Lower leg skin (tissue), 4 donors: ENCODE data around the gene FOLR3. TPM values are rescaled to one million over a fixed set of nuclear protein-coding genes. Genes with fewer than 3 reads are reported as not detected.
A peak's percentile ranks its signal among the peaks of the same experiment; 100 is the strongest.

ENCODE experiments used
- DNase-seq, 2 donors: peaks; one replicate each; pipeline ENCODE4 v3.0.0-alpha.2; 2019; ENCODE audit warnings: low spot score in 2 of 2
- H3K4me3 ChIP-seq: fragments of 200-600 bp; sonication (generic); 2 replicates; pipeline ENCODE4 v1.5.1; 2017; ENCODE audit warnings: mild to moderate bottlenecking, low read depth; ENCODE audit not compliant: poor library complexity, severe bottlenecking
- POLR2A ChIP-seq, 2 donors: fragments of 450-650 bp; IDR thresholded peaks; one replicate each; pipeline ENCODE4 v1.6.1; 2016 to 2017; ENCODE audit warnings: antibody characterized with exemption in 2 of 2, mild to moderate bottlenecking in 1 of 2, moderate library complexity in 1 of 2
- WGBS, 2 donors: methylation state at CpG; one replicate each; pipeline ENCODE4 v1.1.5; 2018; 5-methylcytosine and 5-hydroxymethylcytosine counted together
- intact Hi-C: fragments of 100-400 bp; cut with DNase I; formaldehyde crosslinking; loops from one replicate; pipeline ENCODE4 v1.15.0; 2023; ENCODE audit warnings: low total_unique reads
- total RNA-seq, 4 donors: library from RNA; depleted of rRNA; stranded (reverse); fragments of >200 nt; gene quantifications; one replicate each; pipeline ENCODE4 v1.1.0, GENCODE V29; 2016
- TF ChIP-seq, protein P1 (sequence below), 3 donors: fragments of 450-650 bp; IDR thresholded peaks; one replicate each; pipeline ENCODE4 v1.5.1; 2016; ENCODE audit warnings: antibody characterized with exemption in 3 of 3, mild to moderate bottlenecking in 3 of 3, moderate library complexity in 2 of 3

FOLR3 gene
- total RNA-seq, 4 donors from 2014 or later = 0.49 to 0.52 TPM; not detected in 2

DNA sequence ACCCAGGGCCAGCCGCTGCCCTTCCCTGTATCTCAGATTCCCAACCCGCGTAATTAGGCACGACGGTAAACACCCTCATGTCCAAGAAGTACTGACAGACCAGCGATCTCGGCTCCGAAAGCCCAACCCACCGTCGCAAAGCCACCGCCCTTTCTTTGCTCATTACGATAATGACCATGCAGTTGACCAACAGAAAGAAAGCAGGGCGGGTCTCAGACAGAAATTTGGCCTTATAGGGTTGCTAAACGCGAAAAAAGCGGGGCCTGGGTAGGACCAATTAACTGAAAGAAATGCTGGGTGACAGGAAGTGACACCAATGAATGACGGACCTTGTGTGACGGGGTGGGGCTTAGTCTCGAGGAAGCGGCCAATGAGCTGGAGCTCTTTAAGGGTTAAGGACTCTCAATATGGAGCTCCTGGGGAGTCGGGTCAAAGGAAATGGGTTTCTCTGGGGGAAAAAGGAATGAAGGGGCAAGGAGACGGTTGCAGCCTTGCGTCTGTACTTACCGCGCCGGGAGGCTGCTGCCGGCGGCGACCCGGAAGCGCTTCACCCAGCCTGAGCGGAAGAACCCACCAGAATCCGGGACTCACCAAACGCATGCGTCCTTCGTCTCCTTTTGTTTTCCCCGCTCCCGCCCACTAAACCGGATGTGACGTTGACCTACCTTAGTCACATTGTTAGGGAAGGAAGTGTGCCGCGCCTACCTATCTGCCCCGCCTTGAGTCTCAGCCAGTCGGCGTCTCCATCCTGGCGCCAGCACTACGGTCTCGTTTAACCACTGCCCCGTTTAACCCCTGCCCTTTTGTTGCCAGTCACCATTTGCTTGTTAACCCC lies 23.2 kb upstream of the FOLR3 start, which contains the start of gene ANAPC15:
ANAPC15 (minus strand) TSS at position 553 of the 835 bp plus-strand sequence. CDS start 1,419 bp downstream, outside the sequence.
- WGBS, 2 donors = 0% methylated on average over 49 of the region's 49 CpGs
- intact Hi-C loops = no loop called here
- DNase-seq = peak; percentile 100
- no peak within 1 kb of the TSS for H3K4me3 ChIP-seq
- TF ChIP-seq POLR2A (IDR thresholded peaks at IDR 0.05) = peak in 1 of 2 donors; percentile 85
- TF ChIP-seq, protein P1, sequence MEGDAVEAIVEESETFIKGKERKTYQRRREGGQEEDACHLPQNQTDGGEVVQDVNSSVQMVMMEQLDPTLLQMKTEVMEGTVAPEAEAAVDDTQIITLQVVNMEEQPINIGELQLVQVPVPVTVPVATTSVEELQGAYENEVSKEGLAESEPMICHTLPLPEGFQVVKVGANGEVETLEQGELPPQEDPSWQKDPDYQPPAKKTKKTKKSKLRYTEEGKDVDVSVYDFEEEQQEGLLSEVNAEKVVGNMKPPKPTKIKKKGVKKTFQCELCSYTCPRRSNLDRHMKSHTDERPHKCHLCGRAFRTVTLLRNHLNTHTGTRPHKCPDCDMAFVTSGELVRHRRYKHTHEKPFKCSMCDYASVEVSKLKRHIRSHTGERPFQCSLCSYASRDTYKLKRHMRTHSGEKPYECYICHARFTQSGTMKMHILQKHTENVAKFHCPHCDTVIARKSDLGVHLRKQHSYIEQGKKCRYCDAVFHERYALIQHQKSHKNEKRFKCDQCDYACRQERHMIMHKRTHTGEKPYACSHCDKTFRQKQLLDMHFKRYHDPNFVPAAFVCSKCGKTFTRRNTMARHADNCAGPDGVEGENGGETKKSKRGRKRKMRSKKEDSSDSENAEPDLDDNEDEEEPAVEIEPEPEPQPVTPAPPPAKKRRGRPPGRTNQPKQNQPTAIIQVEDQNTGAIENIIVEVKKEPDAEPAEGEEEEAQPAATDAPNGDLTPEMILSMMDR (IDR thresholded peaks at IDR 0.05) = no peak

DNA sequence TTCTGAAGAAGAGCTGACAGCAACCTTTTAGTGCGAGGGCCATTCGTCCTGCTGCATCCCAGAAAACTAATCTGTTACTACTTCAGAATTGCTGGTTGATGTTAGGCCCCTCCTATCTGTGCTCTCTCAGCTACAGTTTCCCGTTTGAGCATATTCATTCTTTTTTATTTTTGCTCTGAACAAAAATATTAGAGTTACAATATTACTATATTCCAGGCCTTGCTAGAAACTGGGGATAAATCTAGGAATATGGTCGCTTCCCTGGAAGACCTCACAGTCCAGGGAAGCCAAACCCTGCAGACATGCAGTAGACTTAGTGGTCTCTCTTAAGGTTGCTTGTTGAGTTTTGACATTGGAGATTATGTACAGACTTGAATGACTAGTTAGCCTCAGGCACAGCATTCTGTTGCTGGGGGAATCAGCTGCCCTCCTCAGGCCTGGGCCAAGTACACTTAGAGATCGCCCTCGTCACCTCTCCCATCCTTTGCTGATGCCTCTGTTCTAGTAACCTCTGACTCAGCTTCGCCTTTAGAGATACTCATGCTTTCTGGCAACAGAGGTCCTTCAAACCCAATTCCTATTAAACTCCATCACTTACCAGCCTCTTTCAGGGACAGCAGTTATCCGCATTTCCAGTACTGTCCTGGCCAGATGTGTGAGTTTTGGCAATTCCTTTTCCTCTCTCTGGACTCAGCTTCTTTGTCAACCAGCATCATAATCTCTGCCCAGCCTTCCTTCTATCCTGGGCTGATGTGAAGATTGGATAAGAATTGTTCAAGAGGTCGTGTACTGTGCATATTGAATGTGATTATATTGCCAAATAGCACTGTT lies 22.3 kb upstream of the FOLR3 start:
- no peak for TF ChIP-seq POLR2A (IDR thresholded peaks at IDR 0.05)
- intact Hi-C loops = no loop called here
- no peak for DNase-seq
- 47 to 56% methylated on average over 9 of the region's 9 CpGs for WGBS, 2 donors
- no peak overlapping the region for H3K4me3 ChIP-seq

DNA sequence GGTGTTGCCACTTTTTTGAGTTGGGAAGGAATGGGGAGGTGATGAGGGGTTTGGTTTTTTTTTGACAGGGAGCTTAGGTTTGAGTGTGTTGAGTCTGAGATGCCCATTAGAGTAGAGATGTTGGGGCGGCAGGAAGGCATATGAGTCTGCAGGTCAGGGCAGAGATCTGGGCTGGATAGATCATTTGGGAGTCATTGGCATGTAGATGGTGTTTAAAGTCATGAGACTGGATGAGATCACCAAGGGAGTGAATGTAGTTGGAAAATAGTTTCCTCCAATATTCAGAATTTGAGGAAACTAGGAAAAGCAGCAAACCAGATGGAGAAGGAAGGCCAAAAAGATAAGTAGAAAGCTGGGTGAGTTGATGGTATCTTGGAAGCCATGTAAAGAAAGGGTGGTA lies 21.0 kb upstream of the FOLR3 start:
- WGBS, 2 donors = 61 to 76% methylated on average over 1 of the region's 1 CpG

DNA sequence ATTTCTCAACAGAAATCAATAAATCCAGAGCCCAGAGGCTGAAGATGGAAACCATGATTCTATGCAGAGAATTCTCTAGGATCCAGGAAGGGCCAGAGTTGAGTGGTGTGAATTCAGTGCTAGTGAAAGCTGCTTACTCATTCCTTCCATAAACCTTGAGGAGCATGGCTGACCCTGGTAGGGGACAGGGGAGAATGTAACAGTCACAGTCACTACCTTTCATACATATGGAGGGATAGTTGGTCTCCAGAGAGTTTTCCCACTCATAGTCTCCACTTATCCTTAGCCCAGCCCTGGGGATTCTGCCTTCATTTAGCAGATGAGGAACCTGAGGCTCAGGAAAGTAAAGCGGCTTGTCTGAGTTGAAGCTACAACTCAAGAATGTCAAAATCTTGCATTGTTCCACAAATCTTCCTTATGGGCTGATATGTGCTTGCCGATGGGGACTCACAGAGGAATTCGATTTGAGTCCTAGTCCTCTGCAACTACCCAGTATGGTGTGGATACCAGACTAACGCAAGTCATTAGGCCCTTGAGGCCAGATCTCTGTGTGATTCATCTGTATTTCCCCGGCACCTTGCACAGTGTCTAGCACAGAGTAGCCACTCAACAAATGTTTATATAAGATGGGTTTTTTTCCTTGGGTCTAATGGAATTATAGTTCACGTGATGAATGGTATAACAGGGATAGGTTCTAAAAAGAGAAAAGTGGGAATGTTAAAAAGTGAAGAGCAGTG lies 19.3 kb upstream of the FOLR3 start:
- no peak for DNase-seq
- TF ChIP-seq POLR2A (IDR thresholded peaks at IDR 0.05) = no peak
- TF ChIP-seq, protein P1 (IDR thresholded peaks at IDR 0.05) = no peak
- 94 to 95% methylated on average over 6 of the region's 6 CpGs for WGBS, 2 donors
- intact Hi-C loops = no loop called here
- no peak overlapping the region for H3K4me3 ChIP-seq

More for the DNA sequence above, 21.0 kb upstream of the FOLR3 start:
- intact Hi-C loops = no loop called here
- no peak overlapping the region for H3K4me3 ChIP-seq
- TF ChIP-seq, protein P1 (IDR thresholded peaks at IDR 0.05) = no peak
- TF ChIP-seq POLR2A (IDR thresholded peaks at IDR 0.05) = no peak
- no peak for DNase-seq

DNA sequence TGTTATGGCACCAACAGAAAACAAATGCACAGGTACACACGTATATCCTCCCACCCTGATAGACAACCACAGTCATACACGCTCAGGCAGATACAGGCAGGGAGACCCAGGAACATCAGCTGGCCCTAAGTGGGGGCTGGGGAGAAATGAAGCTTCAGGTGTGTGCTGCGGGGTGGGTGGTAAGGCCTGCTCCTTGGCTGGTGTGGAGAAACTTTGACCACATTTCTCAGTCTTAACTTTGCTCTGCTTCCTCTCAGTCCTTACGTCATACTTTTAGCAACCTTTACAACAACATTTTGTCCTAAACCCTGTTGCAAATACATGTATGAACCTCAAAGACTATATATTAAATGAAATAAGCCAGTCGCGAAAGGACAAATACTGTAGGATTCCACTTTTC lies 16.3 kb upstream of the FOLR3 start:
- no peak for TF ChIP-seq POLR2A (IDR thresholded peaks at IDR 0.05)
- TF ChIP-seq, protein P1 (IDR thresholded peaks at IDR 0.05) = no peak
- 77% methylated on average over 6 of the region's 6 CpGs for whole genome bisulfite sequencing, 2 donors
- no peak overlapping the region for H3K4me3 ChIP-seq
- no peak for DNase-seq
- intact Hi-C loops = no loop called here
